SK-MEL-5 (cell line): ENCODE data around the gene OLFML2A. TPM values are rescaled to one million over a fixed set of nuclear protein-coding genes. Genes with fewer than 3 reads are reported as not detected.
"Not testable (repeated sequence)": the region's sequence is repeated elsewhere in the genome, so short reads cannot be mapped to it uniquely, and the experiment has no call there.

ENCODE experiments used
- DNase-seq: peaks from one replicate; pipeline ENCODE4 v3.0.0-alpha.2; 2016; ENCODE audit warnings: low read depth, low spot score
- in situ Hi-C: cut with HindIII; loops from 2 replicates; pipeline ENCODE4 v1.10.0; 2016; ENCODE audit warnings: low sequenced_read_pairs, high pct_unique_total_duplicates, low pct_unique_long_range_greater_than_20kb
- total RNA-seq: library from RNA; depleted of rRNA; stranded (reverse); fragments of >200 nt; shearing (Covaris generic); gene quantifications from 2 replicates; pipeline ENCODE4 v1.2.3, GENCODE V29; 2014

OLFML2A gene
- total RNA-seq, 1 experiment from 2014 or later = 0.90 TPM

DNA sequence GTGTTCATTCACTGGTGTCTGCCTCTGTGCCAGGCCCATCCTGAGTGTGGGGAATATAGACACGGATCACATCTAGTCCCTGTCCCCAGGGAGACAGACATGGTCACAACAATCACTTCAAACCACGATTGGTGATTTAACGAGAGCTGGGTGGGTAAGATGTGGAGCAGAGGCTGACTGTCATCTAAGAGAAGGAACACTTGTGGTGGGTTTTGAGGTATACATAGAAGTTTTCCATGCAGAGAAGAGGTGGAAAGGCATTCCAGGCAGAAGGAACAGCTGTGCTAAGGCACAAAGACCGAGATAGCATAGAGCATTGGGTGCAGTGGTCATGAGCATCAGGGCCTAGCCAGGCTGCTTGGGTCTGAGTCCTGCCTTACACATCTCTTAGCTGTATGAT is 53.7 kb downstream of the OLFML2A start:
- in situ Hi-C loops = no loop called here

DNA sequence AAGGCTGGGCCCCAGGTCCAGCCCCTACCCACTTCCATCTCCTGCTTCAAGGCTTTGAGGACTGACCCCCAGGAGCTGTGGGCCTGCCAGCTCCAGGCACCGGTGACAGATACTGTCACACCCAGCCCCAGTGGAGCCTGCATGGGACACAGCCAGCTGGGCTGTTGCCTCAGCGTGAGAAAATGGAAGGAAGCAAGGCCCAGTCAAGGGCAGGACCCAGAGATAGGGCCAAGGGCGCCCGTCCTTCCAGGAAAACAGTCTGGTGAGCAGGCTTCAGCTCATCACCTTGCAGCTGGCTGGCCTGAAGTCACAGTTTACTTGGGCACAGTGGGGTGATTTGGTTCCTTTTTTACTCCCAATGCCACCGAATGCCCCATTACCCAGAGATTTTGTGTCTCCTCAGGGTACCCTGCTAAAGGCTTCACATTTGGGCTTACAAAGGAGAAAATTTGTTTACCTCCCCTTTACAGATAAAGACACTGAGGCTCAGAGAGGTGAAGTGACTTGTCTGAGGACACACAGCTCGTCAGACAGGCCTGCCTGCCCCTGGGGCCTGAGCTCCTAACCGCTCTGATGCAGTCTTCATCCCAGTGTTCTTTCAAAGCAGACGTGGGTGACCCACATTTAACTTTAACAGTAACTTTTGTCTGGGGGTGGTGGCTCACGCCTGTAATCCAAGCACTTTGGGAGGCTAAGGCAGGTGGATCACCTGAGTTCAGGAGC is 54.9 kb downstream of the OLFML2A start:
- in situ Hi-C loops = no loop called here
- no peak for DNase-seq

More for the DNA sequence above, 53.7 kb downstream of the OLFML2A start:
- no peak for DNase-seq

DNA sequence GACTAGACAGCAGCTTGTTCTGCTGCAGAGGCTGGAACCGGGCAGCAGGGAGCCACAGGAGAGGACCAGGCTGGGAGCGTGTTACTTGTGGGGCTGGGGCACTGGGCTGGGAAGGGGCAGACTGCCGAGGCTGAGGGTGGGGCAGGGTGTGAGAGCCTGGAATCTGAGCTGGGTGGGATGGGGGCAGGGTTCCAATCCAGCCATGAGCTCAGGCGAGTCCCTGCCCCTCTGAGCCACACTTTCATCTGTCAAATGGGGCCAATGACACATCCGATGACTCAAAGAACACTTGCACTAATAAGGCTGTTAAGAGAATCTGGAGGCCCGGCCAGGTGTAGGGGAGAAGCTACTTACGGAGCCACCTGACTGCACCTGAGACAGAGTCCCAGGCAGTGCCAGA is 57.7 kb downstream of the OLFML2A start:
- DNase-seq = no peak
- in situ Hi-C loops = no loop called here

DNA sequence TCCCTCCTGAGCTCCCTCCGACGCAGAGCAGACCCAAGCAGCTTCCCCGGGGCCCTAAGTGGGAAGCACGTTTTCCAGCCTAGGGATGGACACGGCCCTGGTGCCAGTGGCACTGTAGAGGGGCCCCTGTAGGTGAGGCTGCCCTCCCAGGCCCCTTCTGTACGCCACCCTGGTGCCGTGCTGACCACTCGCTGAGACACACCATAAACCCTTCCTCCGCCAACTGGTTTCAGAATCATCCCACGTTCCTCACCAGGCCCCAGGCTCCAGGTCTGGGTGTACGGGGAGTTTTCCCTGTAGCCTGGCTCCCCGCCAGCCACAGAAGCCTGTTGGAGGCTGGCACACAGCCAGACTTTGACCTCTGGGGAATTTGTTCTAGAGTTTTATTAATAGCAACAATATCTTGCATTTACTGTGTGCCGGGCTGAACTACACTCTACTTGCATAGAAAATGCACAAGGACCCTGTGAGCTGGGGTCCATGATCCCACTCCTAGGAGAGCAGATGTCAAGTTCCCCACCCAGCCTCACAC is 58.2 kb downstream of the OLFML2A start:
- peak; percentile 77 for DNase-seq
- in situ Hi-C loops = no loop called here

DNA sequence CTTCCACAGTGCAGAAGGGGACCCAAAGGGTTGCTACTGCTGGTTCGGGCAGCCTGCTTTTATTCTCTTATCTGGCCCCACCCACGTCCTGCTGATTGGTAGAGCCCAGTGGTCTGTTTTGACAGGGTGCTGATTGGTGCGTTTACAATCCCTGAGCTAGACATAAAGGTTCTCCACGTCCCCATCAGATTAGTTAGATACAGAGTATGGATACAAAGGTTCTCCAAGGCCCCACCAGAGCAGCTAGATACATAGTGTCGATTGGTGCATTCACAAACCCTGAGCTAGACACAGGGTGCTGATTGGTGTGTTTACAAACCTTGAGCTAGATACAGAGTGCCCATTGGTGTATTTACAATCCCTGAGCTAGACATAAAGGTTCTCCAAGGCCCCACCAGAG is 61.2 kb downstream of the OLFML2A start:
- DNase-seq, in situ Hi-C loops: not testable (repeated sequence)

DNA sequence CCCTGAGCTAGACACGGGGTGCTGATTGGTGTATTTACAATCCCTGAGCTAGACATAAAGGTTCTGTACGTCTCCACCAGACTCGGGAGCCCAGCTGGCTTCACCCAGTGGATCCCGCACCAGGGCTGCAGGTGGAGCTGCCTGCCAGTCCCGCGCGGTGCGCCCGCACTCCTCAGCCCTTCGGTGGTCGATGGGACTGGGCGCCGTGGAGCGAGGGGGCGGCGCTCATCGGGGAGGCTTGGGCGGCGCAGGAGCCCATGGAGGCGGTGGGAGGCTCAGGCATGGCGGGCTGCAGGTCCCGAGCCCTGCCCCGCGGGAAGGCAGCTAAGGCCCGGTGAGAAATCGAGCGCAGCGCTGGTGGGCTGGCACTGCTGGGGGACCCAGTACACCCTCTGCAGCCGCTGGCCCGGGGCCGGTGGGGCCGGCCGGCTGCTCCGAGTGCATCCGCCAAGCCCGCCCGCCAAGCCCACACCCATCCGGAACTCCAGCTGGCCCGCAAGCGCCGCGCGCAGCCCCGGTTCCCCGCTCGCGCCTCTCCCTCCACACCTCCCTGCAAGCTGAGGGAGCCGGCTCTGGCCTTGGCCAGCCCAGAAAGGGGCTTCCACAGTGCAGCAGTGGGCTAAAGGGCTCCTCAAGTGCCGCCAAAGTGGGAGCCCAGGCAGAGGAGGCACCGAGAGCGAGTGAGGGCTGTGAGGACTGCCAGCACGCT is 61.8 kb downstream of the OLFML2A start:
- in situ Hi-C loops, DNase-seq: not testable (repeated sequence)

DNA sequence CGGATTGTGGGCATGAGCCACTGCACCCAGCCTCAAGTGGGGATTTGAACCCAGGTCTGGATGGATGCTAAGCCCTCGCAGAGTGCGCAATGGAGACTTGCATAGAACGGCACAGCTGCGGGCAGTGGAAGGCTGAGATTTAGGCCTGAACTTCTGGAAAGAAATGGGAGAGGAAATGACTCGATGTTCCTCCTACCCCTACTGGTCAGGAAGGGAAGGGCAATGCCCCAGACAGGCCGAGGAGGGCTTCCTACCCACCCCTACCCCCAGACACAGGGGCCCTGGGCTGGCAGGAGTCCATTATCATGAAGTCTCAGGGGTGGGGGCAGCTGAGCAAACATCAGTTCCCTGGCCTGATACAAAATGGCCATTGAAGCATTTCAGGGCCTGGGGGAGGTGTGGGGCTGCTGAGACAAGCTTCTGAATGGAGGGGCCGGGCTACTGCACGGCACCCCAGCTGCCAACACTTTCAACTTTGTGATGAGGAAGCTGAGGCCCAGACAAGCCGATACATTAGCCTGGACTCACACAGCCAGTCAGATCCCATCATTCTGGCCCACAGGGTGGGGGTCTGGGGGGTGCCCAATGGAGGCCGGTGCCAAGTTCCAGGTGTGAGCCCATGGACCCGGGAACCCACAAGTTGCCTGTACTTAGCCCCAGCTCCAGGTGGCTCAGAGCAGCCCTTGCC is 62.8 kb downstream of the OLFML2A start:
- peak; percentile 62 for DNase-seq
- in situ Hi-C loops = no loop called here

DNA sequence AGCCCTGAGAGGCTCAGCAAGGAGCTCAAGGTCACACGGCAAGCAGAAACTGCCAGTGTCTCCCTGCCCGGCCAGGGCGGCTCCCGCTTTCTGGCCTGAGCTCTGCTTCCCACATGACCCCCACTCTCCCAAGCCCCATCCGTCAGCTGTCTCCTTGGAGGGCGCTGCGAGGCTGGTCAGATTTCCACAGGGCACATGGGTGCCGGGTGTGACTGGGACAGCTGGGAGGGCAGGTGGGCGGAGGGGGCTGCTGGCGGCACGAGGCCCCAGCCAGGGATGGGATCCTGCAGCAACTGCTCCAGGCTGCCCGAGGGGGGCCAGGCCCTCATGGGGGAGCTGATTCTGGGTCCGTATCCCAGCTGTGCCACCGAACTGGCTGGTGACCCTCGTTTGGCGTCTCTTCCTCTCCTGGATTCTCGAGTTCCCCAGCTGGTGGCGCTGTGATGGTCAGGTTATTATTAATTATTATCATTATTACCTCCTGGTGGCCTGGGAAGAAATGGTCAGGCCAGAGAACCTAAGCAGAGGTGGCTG is 63.4 kb downstream of the OLFML2A start:
- in situ Hi-C loops = no loop called here
- DNase-seq = peak; percentile 64

DNA sequence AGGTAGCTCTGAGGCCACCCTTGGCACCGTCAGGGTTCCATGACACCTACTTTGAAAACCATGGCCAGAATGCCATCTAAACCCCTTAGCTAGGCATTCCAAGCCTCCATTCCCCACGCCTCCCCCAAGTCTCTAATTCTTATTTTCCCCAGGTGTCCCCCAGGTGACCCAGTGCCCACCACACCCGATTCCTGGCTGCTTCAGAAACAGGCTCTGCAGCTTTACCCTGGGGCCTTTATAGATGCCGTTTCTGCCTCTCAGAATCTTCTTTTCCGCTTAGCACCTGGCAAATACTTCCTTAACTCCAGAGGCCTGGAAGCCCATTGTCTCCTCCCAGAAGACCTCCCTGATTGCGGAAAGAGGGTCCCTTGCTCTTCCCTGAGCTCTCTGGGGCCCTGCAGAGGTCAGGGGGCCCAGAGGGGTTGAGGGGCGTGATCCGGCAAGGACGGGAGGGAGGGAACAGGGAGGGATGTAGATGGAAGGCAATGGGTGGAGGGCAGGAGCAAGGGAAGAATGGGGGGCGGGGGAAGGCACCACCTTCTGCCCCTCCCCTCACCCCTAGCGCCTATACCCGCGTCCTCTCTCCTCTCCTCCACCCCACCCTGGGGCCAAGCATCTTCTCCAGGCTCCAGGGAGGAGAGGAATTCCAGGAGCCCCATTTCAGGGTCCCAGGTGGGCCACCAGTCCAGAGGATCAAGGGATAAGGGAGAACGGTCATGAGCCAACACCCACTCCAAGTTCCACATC is 64.3 kb downstream of the OLFML2A start:
- DNase-seq = no peak
- in situ Hi-C loops = no loop called here

DNA sequence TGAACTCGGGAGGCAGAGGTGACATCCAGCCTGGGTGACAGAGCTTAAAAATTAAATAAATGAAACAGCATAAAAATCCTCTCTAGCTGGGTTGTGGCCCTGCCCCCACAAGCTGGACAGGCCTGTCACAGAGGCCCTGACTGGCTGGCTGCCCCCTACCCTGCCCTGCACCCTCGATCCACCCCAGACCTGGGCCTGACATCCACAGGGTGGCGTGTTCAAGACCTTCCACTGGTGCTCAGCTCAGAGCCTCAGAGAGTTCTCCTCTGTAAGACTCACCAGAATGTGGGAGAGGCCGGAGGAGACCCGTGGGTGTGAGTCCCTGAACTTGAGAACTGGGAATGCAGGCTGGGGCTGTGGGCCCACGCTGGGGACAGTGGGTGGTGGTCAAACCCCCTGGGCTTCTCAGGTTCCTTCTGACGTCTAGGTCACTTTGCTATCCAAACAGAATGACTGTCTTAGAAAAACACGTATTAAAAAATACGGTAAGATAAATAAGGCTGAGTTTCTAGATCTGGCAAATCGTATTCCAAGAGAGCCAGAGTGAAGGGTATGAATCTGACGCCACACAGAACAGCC is 66.6 kb downstream of the OLFML2A start:
- in situ Hi-C loops = no loop called here

DNA sequence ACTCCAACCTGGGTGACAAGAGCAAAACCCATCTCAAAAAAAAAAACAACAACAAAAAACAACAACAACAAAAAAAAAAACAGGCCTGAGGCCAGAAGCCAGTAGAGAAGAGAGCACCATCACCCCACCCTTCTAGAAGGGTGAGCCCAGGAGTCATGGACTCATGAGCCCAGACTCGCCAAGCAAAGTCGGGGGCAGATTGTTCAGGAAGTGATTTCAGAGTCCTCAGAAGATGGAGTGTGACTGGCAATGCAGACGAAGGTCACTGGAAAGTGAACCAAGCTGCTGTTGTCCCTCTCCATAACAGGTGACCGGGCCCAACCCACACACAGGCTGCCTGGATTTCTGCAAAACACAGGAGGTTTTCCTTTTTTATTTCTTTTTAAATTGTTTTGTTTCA is 67.4 kb downstream of the OLFML2A start:
- in situ Hi-C loops = no loop called here
- DNase-seq = no peak

More for the DNA sequence above, 66.6 kb downstream of the OLFML2A start:
- no peak for DNase-seq

DNA sequence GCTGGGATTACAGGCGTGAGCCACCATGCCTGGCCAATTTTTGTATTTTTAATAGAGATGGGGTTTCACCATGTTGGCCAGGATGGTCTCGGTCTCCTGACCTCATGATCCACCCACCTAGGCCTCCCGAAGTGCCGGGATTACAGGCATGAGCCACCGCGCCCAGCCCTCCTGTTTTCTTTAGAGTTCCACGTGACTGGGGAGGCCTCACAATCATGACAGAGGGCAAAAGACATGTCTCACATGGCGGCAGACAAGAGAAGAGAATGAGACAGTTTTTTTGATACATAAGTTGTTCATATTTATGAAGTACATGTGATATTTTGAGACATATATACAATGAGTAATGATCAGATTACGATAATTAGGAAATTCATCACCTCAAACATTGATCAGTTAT is 69.5 kb downstream of the OLFML2A start:
- in situ Hi-C loops, DNase-seq: not testable (repeated sequence)

DNA sequence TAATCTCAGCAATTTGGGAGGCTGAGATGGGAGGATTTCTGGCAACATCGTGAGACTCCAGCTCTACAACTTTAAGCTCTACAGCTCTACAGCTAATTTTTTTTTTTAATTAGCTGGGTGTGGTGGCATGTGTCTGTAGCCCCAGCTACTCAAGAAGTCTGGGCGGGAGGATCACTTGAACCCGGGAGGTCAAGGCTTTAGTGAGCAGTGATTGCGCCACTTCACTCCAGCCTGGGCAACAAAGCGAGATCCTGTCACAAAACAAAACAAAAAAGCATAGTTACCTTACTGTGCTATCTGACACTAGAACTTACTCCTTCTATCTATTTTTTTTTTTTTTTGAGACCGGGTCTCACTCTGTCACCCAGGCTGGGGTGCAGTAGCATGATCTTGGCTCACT is 70.0 kb downstream of the OLFML2A start:
- in situ Hi-C loops = no loop called here
- no peak for DNase-seq

DNA sequence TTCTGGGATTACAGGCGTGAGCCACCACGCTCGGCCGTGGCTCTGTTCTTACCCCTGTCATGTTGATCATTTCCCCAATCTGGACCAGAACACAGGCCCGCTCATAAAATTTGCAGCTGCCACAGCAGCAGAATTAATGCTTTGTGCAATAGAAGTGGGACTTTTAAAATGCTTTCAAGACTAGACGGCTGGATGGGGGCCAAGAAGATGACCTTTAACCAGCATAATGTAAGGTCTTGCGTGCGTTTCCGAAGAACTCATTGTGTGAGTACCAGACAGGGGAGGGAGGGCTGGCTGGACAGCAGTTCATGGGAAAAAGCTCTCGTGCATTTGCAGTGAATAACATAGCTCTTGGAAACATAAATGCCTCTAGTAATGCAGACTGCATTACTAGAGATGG is 72.9 kb downstream of the OLFML2A start:
- in situ Hi-C loops = no loop called here
- peak; percentile 92 for DNase-seq

DNA sequence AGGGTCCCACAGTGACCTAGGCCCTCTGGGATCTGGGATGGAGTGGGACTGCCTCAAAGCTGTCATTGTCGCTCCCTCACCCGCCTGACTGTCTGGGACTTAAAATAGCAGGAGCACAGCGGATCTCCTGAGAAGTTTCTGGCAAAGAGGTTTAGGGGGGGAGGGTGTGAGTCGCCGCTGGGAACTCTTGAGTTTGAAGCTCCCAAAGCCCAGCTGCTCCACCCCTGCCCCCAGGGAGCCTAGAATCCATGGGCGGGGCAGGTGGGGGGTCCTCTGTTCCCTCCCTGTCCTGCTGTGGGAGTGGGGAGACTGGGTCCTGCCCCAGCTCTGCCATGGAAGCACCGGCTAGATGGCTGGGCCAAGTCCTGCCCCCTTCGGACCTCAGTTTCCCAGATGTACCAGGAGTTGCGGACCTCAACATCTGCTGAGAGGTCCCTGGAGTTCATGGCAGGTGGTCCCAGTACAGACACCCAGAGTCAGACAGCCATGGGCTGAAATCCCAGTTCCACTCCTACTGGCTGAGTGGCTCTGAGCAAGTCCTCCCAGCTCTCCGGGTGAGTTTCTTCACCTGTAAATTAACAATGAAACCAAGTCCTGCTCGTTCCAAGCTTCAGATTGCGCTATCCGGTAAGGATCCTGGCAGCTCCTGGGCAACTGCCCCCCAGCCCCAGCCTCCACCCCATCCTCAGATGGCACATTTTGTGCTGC is 75.3 kb downstream of the OLFML2A start:
- in situ Hi-C loops = no loop called here
- DNase-seq = no peak

DNA sequence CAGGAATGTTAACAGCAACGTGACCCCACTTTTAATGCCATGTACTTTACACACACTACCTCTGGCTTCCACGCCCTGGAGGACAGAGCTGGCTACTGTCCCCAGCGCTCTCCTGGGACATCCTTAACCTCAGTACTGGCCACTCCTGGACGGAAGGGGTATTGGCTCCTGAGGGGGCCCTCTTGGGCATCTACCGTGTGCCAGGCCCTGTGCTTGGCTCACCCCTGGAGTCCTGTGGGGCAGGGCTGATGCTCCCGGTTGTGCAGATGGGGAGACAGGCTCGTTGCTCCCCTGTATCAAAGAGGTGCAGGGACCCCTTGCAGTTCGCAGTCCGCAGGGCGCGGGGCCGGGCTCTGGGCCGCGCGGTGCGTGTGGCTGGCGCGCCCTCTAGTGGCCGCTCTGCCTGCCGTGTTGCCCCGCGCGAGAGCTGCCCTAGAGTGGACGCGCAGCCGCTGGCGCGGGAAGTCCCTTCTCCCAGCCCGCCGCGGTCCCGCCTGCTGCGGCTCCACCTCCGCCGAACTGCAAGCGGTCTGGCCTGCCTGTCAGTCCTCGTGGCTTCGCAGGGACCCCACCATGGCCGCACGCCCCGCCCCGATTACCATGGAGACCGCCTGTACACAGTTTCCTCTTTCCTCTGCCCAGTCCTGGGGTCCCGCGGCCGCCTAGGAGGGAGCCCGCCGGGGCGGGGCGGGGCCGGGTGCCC is 76.0 kb downstream of the OLFML2A start, which contains the start of gene WDR38:
Gene WDR38, plus strand, starts transcription at position 632 of the 703 bp plus-strand sequence. CDS start 72 bp downstream, outside the sequence.
- DNase-seq = peak; percentile 85
- in situ Hi-C loops = no loop called here
